ENCODE data around the gene CD33. TPM values are rescaled to one million over a fixed set of nuclear protein-coding genes. Genes with fewer than 3 reads are reported as not detected.

CD33 gene
- total RNA-seq, 1 experiment from 2014 or later: not detected

- ChIA-PET POLR2A (ENCODE audit: low non-redundant PET) (no interaction called here), CTCF (no interaction called here)
- no peaks in the 10 kb centered on the region for H3K9me3 ChIP-seq (ENCODE audit: low read depth, low read length, poor library complexity, severe bottlenecking)
- TF ChIP-seq CTCF (conservative IDR thresholded peaks at IDR 0.05; ENCODE audit: low read depth, low read length): no peak
- no peak for TF ChIP-seq EZH2 (IDR thresholded peaks at IDR 0.05; ENCODE audit: borderline replicate concordance, low read depth, low read length, poor library complexity, severe bottlenecking)
- no peaks in the 10 kb centered on the region for H3K4me1 ChIP-seq (ENCODE audit: insufficient read depth, low read length, poor library complexity, severe bottlenecking)
- no peaks in the 10 kb centered on the region for H3K36me3 ChIP-seq (ENCODE audit: insufficient read depth, low read length, poor library complexity, severe bottlenecking)
- H3K27me3 ChIP-seq (replicated peaks; ENCODE audit: insufficient read depth, low read depth, low read length, poor library complexity): no peaks in the 10 kb centered on the region
- no peak overlapping the region for H3K27ac ChIP-seq (ENCODE audit: low read depth, low read length, poor library complexity, severe bottlenecking)
- no peak for DNase-seq (ENCODE audit: low spot score)
- H3K4me3 ChIP-seq (ENCODE audit: low read depth, low read length, poor library complexity, severe bottlenecking): no peak overlapping the region
- intact Hi-C loops (cut with micrococcal nuclease; ENCODE audit: unreplicated experiment): no loop called here
- no TSS peak for BruUV-seq (replicated peaks)
Measured at GRCh38 chr19:51200071-51200666, 24.7 kb upstream of the CD33 start.

GRCh38 chr19:51201712-51202111 lies 23.2 kb upstream of the CD33 start:
- DNase-seq (ENCODE audit: low spot score): no peak
- ChIA-PET CTCF (no interaction called here), POLR2A (ENCODE audit: low non-redundant PET) (no interaction called here)
- no peak overlapping the region for H3K27ac ChIP-seq (ENCODE audit: low read depth, low read length, poor library complexity, severe bottlenecking)
- no peak overlapping the region for H3K4me3 ChIP-seq (ENCODE audit: low read depth, low read length, poor library complexity, severe bottlenecking)
- H3K4me1 ChIP-seq (ENCODE audit: insufficient read depth, low read length, poor library complexity, severe bottlenecking): no peaks in the 10 kb centered on the region
- no peaks in the 10 kb centered on the region for H3K36me3 ChIP-seq (ENCODE audit: insufficient read depth, low read length, poor library complexity, severe bottlenecking)
- TF ChIP-seq CTCF (conservative IDR thresholded peaks at IDR 0.05; ENCODE audit: low read depth, low read length) (no peak), EZH2 (IDR thresholded peaks at IDR 0.05; ENCODE audit: borderline replicate concordance, low read depth, low read length, poor library complexity, severe bottlenecking) (no peak)
- intact Hi-C loops (cut with micrococcal nuclease; ENCODE audit: unreplicated experiment): no loop called here
- H3K27me3 ChIP-seq (replicated peaks; ENCODE audit: insufficient read depth, low read depth, low read length, poor library complexity): no peaks in the 10 kb centered on the region
- no TSS peak for BruUV-seq (replicated peaks)
- H3K9me3 ChIP-seq (ENCODE audit: low read depth, low read length, poor library complexity, severe bottlenecking): no peaks in the 10 kb centered on the region

- no TSS peak for BruUV-seq (replicated peaks)
- intact Hi-C loops (cut with micrococcal nuclease; ENCODE audit: unreplicated experiment): no loop called here
- Histone ChIP-seq H3K27ac (ENCODE audit: low read depth, low read length, poor library complexity, severe bottlenecking) (no peak overlapping the region), H3K4me1 (ENCODE audit: insufficient read depth, low read length, poor library complexity, severe bottlenecking) (no peaks in the 10 kb centered on the region), H3K4me3 (ENCODE audit: low read depth, low read length, poor library complexity, severe bottlenecking) (no peak overlapping the region), H3K27me3 (replicated peaks; ENCODE audit: insufficient read depth, low read depth, low read length, poor library complexity) (no peaks in the 10 kb centered on the region), H3K36me3 (ENCODE audit: insufficient read depth, low read length, poor library complexity, severe bottlenecking) (no peaks in the 10 kb centered on the region), H3K9me3 (ENCODE audit: low read depth, low read length, poor library complexity, severe bottlenecking) (no peaks in the 10 kb centered on the region)
- no peak for TF ChIP-seq CTCF (conservative IDR thresholded peaks at IDR 0.05; ENCODE audit: low read depth, low read length)
- TF ChIP-seq EZH2 (IDR thresholded peaks at IDR 0.05; ENCODE audit: borderline replicate concordance, low read depth, low read length, poor library complexity, severe bottlenecking): no peak
- DNase-seq (ENCODE audit: low spot score): no peak
- POLR2A ChIA-PET (ENCODE audit: low non-redundant PET): no interaction called here
- CTCF ChIA-PET: no interaction called here
Measured at GRCh38 chr19:51203916-51204315, 21.0 kb upstream of the CD33 start.

Data from A673 (cell line).